LNCAP (cell line): ENCODE data around the gene MARCHF10.

ENCODE experiments used
- CTCF ChIP-seq: fragments of 450-650 bp; IDR thresholded peaks from 2 replicates; pipeline ENCODE4 v1.5.1; 2017; ENCODE audit warnings: mild to moderate bottlenecking

MARCHF10 gene

GRCh38 chr17:62707425-62707739, 100.7 kb downstream of the MARCHF10 start:
- TF ChIP-seq CTCF = no peak

GRCh38 chr17:62706598-62707424, 101.3 kb downstream of the MARCHF10 start:
- TF ChIP-seq CTCF = no peak

GRCh38 chr17:62705778-62706597, 102.1 kb downstream of the MARCHF10 start:
- TF ChIP-seq CTCF = no peak

- TF ChIP-seq CTCF = no peak
Measured at GRCh38 chr17:62705156-62705777, 102.8 kb downstream of the MARCHF10 start.

- TF ChIP-seq CTCF = no peak
Measured at GRCh38 chr17:62704381-62704971, 103.6 kb downstream of the MARCHF10 start.

GRCh38 chr17:62703776-62704380, 104.2 kb downstream of the MARCHF10 start:
- TF ChIP-seq CTCF = peak; percentile 90

GRCh38 chr17:62703261-62703775, 104.8 kb downstream of the MARCHF10 start:
- TF ChIP-seq CTCF = no peak
